Cardiac fibroblast (primary cell): ENCODE measurements around the gene CLPX.

Experiments
- DNase-seq, 2 donors: peaks; one replicate each; pipeline versions ENCODE4 v3.0.0 to v3.0.0-alpha.2; 2010; ENCODE audit warnings: low read depth in 2 of 2
- H3K4me3 ChIP-seq, 2 donors: replicated peaks in 1 of 2; 1 replicate in 1 of 2; 2 replicates in 1 of 2; pipeline ENCODE4 v1.5.1; 2011; ENCODE audit warnings: low read depth in 2 of 2, low read length in 2 of 2, mild to moderate bottlenecking in 2 of 2, moderate library complexity in 1 of 2
- CTCF ChIP-seq: IDR thresholded peaks from one replicate; pipeline ENCODE4 v1.5.1; 2011; ENCODE audit warnings: low read depth, mild to moderate bottlenecking, low read length, inconsistent platforms

CLPX gene

DNA sequence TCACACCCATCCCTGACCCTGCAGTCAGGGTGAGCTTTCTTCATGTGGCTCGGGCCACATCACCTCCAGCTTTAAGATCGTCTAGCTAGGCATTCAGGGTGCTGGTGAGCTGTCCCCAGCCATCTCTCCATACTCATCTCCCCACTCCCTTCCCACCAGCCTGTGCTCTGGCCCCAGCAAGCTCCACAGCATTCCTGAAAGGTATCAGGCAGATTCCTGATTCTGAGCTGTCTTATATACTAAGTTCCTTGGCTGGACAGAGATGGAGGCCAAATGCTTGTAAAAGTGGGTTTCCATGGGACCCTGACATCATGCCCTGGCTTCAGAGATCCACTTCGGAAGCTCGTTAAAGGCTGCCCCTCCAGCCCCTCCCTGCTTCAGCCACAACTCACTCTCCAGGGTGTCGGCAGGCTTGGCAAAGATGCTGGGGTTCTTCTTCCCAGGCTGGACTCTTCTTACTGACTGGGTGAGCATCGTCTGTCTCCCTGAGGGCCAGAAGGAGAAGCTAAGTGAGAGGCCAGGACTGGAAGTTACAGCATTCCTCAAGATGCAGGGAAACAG, 22.2 kb upstream of the CLPX start:
- no peak for TF ChIP-seq CTCF
- DNase-seq: no peak
- no peak overlapping the region for H3K4me3 ChIP-seq

DNA sequence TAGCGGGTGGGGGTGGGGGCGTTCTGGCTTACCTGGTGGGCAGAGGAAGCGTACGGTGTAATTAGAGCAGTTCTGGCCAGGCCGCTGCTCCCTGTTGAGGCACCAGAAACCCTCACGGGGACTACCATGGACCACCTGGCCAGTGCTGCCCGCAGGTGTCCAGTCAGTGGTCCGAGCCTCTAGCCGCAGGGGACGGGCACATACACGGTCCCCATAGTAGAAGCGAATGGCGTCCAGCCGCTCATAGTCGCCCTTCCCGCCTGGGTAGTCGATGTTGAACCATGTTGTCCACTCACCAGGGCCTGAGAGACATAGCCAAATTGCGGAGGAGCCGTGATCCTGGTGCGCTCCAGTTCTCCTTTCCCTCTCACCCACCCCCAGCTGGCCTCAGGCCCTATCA, 21.6 kb upstream of the CLPX start:
- no peak for TF ChIP-seq CTCF
- DNase-seq: no peak

DNA sequence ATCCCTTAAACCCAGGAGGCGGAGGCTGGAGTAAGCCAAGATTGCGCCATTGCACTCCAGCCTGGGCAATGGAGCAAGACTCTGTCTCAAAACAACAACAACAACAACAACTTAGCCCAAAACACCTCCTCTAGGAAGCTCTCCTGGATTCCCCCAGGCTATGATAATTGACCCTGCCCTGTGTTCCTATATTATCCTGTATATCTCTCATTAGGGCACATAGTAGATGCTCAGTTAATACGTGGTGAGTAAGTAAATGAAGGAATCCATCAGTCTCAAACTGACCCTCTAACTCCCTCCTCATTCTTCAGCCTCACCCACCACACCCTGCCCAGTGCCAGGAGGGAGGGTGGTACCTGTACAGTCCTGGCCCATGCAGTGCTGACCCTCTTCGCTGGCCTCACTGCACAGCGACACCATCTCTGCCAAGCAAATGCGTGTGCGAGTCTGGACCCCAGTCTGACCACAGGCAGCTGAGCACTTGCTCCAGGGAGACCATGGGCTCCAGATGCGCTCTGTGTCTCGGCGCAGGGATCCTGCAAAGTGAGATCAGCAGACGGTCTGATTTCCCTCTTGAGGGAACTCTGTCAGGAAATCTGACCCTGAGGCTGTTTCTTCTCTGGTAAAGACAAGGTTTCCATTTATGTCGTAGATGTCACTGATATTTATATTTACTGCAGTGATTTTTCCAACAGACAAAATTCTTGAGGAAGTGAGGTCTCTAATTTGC, 20.0 kb upstream of the CLPX start:
- no peak overlapping the region for H3K4me3 ChIP-seq
- no peak for DNase-seq
- no peak for TF ChIP-seq CTCF

More for the DNA sequence above, 21.6 kb upstream of the CLPX start:
- no peak overlapping the region for H3K4me3 ChIP-seq

DNA sequence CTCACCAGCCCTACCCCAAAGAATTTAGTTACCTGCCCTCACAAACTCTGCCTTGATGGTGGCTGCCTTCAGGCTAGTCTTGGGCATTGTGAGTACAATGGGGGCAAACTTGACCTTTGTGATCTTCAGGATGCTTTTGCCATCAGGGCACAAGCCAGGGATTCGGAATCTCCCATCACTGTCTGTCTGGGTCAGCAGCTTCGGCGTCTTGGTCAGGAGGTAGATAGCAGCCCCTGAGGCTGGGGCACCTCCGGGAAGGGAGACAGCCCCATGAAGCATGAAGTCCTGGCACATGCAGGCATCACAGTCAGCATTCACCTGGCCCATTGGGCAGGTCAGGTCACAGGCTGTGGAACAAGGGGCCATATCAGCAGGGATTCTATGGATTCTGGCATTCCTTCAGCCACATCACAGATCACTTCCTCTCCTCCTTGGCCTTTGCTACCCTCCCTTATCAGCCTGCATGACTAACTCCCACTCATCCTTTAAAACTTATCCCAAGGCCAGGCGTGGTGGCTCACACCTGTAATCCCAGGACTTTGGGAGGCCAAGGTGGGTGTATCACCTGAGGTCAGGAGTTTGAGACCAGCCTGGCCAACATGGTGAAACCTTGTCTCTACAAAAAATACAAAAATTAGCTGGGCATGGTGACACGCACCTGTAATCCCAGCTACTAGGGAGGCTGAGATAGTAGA, 19.2 kb upstream of the CLPX start:
- no peak for DNase-seq
- TF ChIP-seq CTCF: no peak
- no peak overlapping the region for H3K4me3 ChIP-seq

DNA sequence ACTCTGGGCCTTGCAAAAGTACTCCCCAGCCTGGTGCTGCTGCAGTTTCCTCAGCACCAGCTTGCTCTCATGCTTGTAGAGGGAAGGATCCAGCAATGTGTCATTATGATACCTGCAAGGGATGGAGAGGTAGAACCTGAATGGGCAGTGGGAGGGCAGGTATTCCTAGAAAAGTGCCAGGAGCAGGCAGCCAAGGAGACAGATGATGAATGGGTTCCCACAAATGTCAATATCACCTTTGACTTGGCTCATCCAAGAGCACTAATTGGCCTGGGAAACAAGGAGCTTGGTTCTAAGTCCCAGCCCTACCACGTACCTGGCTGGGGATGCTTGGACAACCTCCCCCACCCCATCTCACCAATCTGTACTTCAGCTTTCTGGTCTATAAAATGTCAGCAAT, 16.8 kb upstream of the CLPX start:
- TF ChIP-seq CTCF: no peak

DNA sequence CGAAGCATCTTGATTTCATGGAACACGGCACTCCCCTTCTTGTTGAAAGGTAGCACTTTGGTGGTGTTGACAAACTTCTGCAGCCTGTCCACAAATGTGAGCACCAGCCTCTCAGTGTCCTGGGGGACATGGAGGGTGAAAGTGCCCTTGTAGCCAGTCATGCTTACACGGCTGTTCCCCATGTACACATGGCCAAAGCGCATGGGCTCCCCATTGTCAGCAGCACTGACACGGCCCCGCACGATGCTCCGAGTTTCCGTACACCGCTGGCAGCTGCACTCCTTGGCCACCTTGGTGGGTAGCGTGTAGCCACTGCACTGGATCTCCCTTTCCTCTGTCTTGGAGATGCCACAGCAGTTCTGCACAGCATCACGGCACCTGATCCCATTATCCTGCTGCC, 13.4 kb upstream of the CLPX start:
- no peak for TF ChIP-seq CTCF
- no peak for DNase-seq
- no peak overlapping the region for H3K4me3 ChIP-seq

More for the DNA sequence above, 16.8 kb upstream of the CLPX start:
- DNase-seq: no peak
- H3K4me3 ChIP-seq: no peak overlapping the region
